Measurements from ENCODE around the gene CHST8. TPM values are rescaled to one million over a fixed set of nuclear protein-coding genes. Genes with fewer than 3 reads are reported as not detected.

CHST8 gene
- total RNA-seq, 2 donors from 2014 or later = 1.6 to 3.8 TPM

- H3K4me1 Mint-ChIP-seq = no peaks in the 10 kb centered on the region
- H3K27ac Mint-ChIP-seq = no peak overlapping the region
- peaks cover 3% of the 10 kb centered on the region for H3K27me3 Mint-ChIP-seq (ENCODE audit: insufficient read depth)
- Histone ChIP-seq H3K27ac (ENCODE audit: low read depth, low read length) (no peak overlapping the region), H3K9me3 (ENCODE audit: control insufficient read depth, low read length) (no peaks in the 10 kb centered on the region), H3K9ac (ENCODE audit: extremely low read depth, low read length, poor library complexity, severe bottlenecking) (no peak overlapping the region), H3K27me3 (ENCODE audit: control insufficient read depth, insufficient read depth, low read length, poor library complexity, severe bottlenecking) (peaks cover 15% of the 10 kb centered on the region), H3K4me1 (ENCODE audit: control insufficient read depth, insufficient read depth, low read length) (no peaks in the 10 kb centered on the region), H3K36me3 (ENCODE audit: control insufficient read depth, insufficient read depth, low read length) (no peaks in the 10 kb centered on the region), H3K4me3 (ENCODE audit: low read length) (no peak overlapping the region)
- no peaks in the 10 kb centered on the region for H3K36me3 Mint-ChIP-seq (ENCODE audit: low read depth)
- no peak overlapping the region for H3K4me3 Mint-ChIP-seq
- no peaks in the 10 kb centered on the region for H3K9me3 Mint-ChIP-seq
- no peak for TF ChIP-seq CTCF (conservative IDR thresholded peaks at IDR 0.05)
- DNase-seq = no peak
- WGBS, 2 experiments (ENCODE audit: insufficient coverage in 1 of 2, insufficient read length in 1 of 2) = 82 to 88% methylated on average over 9 of the region's 9 CpGs
Observed at GRCh38 chr19:33629826-33630375, 8.1 kb downstream of the CHST8 start.

- Histone ChIP-seq H3K9me3 (ENCODE audit: control insufficient read depth, low read length) (no peaks in the 10 kb centered on the region), H3K27ac (ENCODE audit: low read depth, low read length) (no peak overlapping the region), H3K27me3 (ENCODE audit: control insufficient read depth, insufficient read depth, low read length, poor library complexity, severe bottlenecking) (peaks cover 3% of the 10 kb centered on the region), H3K36me3 (ENCODE audit: control insufficient read depth, insufficient read depth, low read length) (no peaks in the 10 kb centered on the region), H3K4me1 (ENCODE audit: control insufficient read depth, insufficient read depth, low read length) (no peaks in the 10 kb centered on the region), H3K9ac (ENCODE audit: extremely low read depth, low read length, poor library complexity, severe bottlenecking) (no peak overlapping the region), H3K4me3 (ENCODE audit: low read length) (no peak overlapping the region)
- 85 to 90% methylated on average over 11 to 13 of the region's 13 CpGs for WGBS, 2 experiments (ENCODE audit: insufficient coverage in 1 of 2, insufficient read length in 1 of 2)
- Mint-ChIP-seq H3K27ac (no peak overlapping the region), H3K27me3 (ENCODE audit: insufficient read depth) (no peaks in the 10 kb centered on the region), H3K4me1 (no peaks in the 10 kb centered on the region), H3K4me3 (no peak overlapping the region), H3K36me3 (ENCODE audit: low read depth) (no peaks in the 10 kb centered on the region), H3K9me3 (no peaks in the 10 kb centered on the region)
- no peak for TF ChIP-seq CTCF (conservative IDR thresholded peaks at IDR 0.05)
- DNase-seq = no peak
Observed at GRCh38 chr19:33630880-33631608, 9.3 kb downstream of the CHST8 start.

- no peaks in the 10 kb centered on the region for H3K9me3 Mint-ChIP-seq
- no peak for DNase-seq
- H3K27me3 Mint-ChIP-seq (ENCODE audit: insufficient read depth) = no peaks in the 10 kb centered on the region
- no peaks in the 10 kb centered on the region for H3K4me1 Mint-ChIP-seq
- no peak overlapping the region for H3K27ac Mint-ChIP-seq
- no peak for TF ChIP-seq CTCF (conservative IDR thresholded peaks at IDR 0.05)
- H3K9me3 ChIP-seq (ENCODE audit: control insufficient read depth, low read length) = no peaks in the 10 kb centered on the region
- no peak overlapping the region for H3K4me3 Mint-ChIP-seq
- no peak overlapping the region for H3K9ac ChIP-seq (ENCODE audit: extremely low read depth, low read length, poor library complexity, severe bottlenecking)
- no peaks in the 10 kb centered on the region for H3K36me3 Mint-ChIP-seq (ENCODE audit: low read depth)
- WGBS, 2 experiments (ENCODE audit: insufficient coverage in 1 of 2, insufficient read length in 1 of 2) = 79 to 96% methylated on average over 4 to 6 of the region's 6 CpGs
- H3K4me3 ChIP-seq (ENCODE audit: low read length) = no peak overlapping the region
- no peaks in the 10 kb centered on the region for H3K4me1 ChIP-seq (ENCODE audit: control insufficient read depth, insufficient read depth, low read length)
- H3K27me3 ChIP-seq (ENCODE audit: control insufficient read depth, insufficient read depth, low read length, poor library complexity, severe bottlenecking) = no peaks in the 10 kb centered on the region
- no peaks in the 10 kb centered on the region for H3K36me3 ChIP-seq (ENCODE audit: control insufficient read depth, insufficient read depth, low read length)
- no peak overlapping the region for H3K27ac ChIP-seq (ENCODE audit: low read depth, low read length)
Observed at GRCh38 chr19:33631609-33631973, 9.8 kb downstream of the CHST8 start.

Data from endodermal cell (in vitro differentiated cells).